NCI-H2171 (cell line): ENCODE results near the gene TMEM222.

ENCODE experiments used
- DNase-seq: peaks from one replicate; lab custom pipeline; 2025; lab: John Stamatoyannopoulos, UW

Gene TMEM222

GRCh38 chr1:27306892-27307761 is 14.8 kb upstream of the TMEM222 start:
- peak; percentile 92 for DNase-seq

- peak; percentile 41 for DNase-seq
Observed at GRCh38 chr1:27307874-27308598, 13.9 kb upstream of the TMEM222 start.

GRCh38 chr1:27314169-27314568 is 7.8 kb upstream of the TMEM222 start:
- no peak for DNase-seq

GRCh38 chr1:27314737-27315136 is 7.2 kb upstream of the TMEM222 start:
- no peak for DNase-seq

GRCh38 chr1:27316860-27317259 is 5.1 kb upstream of the TMEM222 start:
- no peak for DNase-seq

GRCh38 chr1:27318136-27318535 is 3.8 kb upstream of the TMEM222 start:
- DNase-seq = no peak

GRCh38 chr1:27318596-27318995 is 3.4 kb upstream of the TMEM222 start:
- peak; percentile 31 for DNase-seq

GRCh38 chr1:27322569-27323240 is 742 bp downstream of the TMEM222 start:
- DNase-seq = peak; percentile 12

- no peak for DNase-seq
Observed at GRCh38 chr1:27325286-27325685, 3.3 kb downstream of the TMEM222 start.

- no peak for DNase-seq
Observed at GRCh38 chr1:27327964-27328363, 6.0 kb downstream of the TMEM222 start.

- no peak for DNase-seq
Observed at GRCh38 chr1:27330786-27331185, 8.8 kb downstream of the TMEM222 start.

- DNase-seq = no peak
Observed at GRCh38 chr1:27331426-27331825, 9.5 kb downstream of the TMEM222 start.

- DNase-seq = no peak
Observed at GRCh38 chr1:27331922-27332321, 10.0 kb downstream of the TMEM222 start.

GRCh38 chr1:27332536-27333281 is 10.7 kb downstream of the TMEM222 start:
- DNase-seq = no peak

- no peak for DNase-seq
Observed at GRCh38 chr1:27333717-27334279, 11.8 kb downstream of the TMEM222 start.

GRCh38 chr1:27335506-27336422 is 13.8 kb downstream of the TMEM222 start:
- DNase-seq = no peak

GRCh38 chr1:27336756-27337155 is 14.8 kb downstream of the TMEM222 start:
- no peak for DNase-seq

- no peak for DNase-seq
Observed at GRCh38 chr1:27338751-27339150, 16.8 kb downstream of the TMEM222 start.

- no peak for DNase-seq
Observed at GRCh38 chr1:27339213-27339612, 17.2 kb downstream of the TMEM222 start.

GRCh38 chr1:27341525-27342252 is 19.7 kb downstream of the TMEM222 start, which contains the start of gene SYTL1:
Gene SYTL1, plus strand, starts transcription at chr1:27342022. Its CDS starts 3,313 bp downstream, at chr1:27345335.
- DNase-seq = peak; percentile 70
